Right atrium auricular region (tissue), 2 donors: ENCODE results near the gene PIGS. TPM values are rescaled to one million over a fixed set of nuclear protein-coding genes. Genes with fewer than 3 reads are reported as not detected.

Source experiments
- DNase-seq: peaks from one replicate; pipeline ENCODE4 v3.0.0-alpha.2; 2019; ENCODE audit warnings: low spot score
- H3K27ac ChIP-seq, 2 donors: fragments of 200-600 bp; sonication (generic); 1 replicate in 1 of 2; 2 replicates in 1 of 2; pipeline ENCODE4 v1.5.1; 2016 to 2019
- H3K27me3 ChIP-seq, 2 donors: fragments of 200-600 bp; sonication (generic); one replicate each; pipeline versions ENCODE4 v1.5.1 to v1.6.0; 2017 to 2019
- H3K36me3 ChIP-seq: fragments of 200-600 bp; sonication (generic); one replicate; pipeline ENCODE4 v1.5.1; 2016
- H3K4me1 ChIP-seq, 2 donors: fragments of 200-600 bp; sonication (generic); one replicate each; pipeline versions ENCODE4 v1.5.1 to v1.6.0; 2017 to 2019
- H3K4me3 ChIP-seq, 2 donors: fragments of 200-600 bp; sonication (generic); 1 replicate in 1 of 2; 2 replicates in 1 of 2; pipeline ENCODE4 v1.5.1; 2017 to 2019; ENCODE audit warnings: mild to moderate bottlenecking in 1 of 2, moderate library complexity in 1 of 2
- H3K9me3 ChIP-seq, 2 donors: fragments of 200-600 bp; sonication (generic); one replicate each; pipeline ENCODE4 v1.5.1; 2019
- total RNA-seq, 2 donors: library from RNA; depleted of rRNA; stranded (reverse); fragments of >200 nt; gene quantifications; one replicate each; pipeline ENCODE4 v1.1.0, GENCODE V29; 2016
- TF ChIP-seq, protein P1 (sequence below), 2 donors: fragments of 200-600 bp; sonication (generic); IDR thresholded peaks; one replicate each; pipeline ENCODE4 v1.5.1; 2019; ENCODE audit warnings: antibody characterized with exemption in 2 of 2

Gene PIGS
- total RNA-seq, 2 donors from 2014 or later = 51.6 to 74.8 TPM

DNA sequence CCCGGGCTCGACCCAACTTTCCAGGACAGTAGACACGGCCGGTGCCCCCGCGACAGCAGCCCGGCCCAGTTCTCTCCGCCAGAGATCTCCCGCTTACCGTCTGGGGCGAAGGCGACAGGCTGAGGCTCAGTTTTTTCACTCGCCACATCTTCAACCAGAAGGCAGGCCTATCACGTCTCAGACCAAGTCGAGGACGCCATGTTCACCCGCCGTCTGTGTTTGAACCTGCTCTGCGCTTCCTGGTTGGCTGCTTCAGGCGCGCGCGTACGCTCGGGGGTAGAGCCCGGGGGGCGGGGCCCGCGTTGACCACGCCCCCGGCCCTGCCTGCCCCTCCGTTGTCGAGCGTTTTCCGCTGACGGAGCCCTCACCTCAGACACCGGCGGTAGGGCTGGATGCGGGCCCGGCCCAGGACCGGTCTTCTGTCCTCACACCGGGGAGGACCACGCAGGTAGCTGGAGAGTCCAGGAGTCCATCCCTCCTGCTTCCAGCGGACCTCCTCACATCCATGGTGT, 27.5 kb upstream of the PIGS start, which contains the start of gene SPAG5:
Gene SPAG5, minus strand, starts transcription at position 227 of the 512 bp plus-strand sequence. Its CDS starts 79 bp downstream, at position 148.
- no peaks in the 10 kb centered on the region for H3K36me3 ChIP-seq
- H3K4me1 ChIP-seq = peaks cover 0 to 17% of the 10 kb centered on the region in 2 donors
- no peaks in the 10 kb centered on the region for H3K27me3 ChIP-seq
- TF ChIP-seq, protein P1, sequence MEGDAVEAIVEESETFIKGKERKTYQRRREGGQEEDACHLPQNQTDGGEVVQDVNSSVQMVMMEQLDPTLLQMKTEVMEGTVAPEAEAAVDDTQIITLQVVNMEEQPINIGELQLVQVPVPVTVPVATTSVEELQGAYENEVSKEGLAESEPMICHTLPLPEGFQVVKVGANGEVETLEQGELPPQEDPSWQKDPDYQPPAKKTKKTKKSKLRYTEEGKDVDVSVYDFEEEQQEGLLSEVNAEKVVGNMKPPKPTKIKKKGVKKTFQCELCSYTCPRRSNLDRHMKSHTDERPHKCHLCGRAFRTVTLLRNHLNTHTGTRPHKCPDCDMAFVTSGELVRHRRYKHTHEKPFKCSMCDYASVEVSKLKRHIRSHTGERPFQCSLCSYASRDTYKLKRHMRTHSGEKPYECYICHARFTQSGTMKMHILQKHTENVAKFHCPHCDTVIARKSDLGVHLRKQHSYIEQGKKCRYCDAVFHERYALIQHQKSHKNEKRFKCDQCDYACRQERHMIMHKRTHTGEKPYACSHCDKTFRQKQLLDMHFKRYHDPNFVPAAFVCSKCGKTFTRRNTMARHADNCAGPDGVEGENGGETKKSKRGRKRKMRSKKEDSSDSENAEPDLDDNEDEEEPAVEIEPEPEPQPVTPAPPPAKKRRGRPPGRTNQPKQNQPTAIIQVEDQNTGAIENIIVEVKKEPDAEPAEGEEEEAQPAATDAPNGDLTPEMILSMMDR (IDR thresholded peaks at IDR 0.05) = no peak
- peak; percentile 95 for DNase-seq
- H3K4me3 ChIP-seq = peak within 1 kb of the TSS; percentile 48 to 70
- no peaks in the 10 kb centered on the region for H3K9me3 ChIP-seq
- peak within 1 kb of the TSS; percentile 93 to 96 for H3K27ac ChIP-seq

DNA sequence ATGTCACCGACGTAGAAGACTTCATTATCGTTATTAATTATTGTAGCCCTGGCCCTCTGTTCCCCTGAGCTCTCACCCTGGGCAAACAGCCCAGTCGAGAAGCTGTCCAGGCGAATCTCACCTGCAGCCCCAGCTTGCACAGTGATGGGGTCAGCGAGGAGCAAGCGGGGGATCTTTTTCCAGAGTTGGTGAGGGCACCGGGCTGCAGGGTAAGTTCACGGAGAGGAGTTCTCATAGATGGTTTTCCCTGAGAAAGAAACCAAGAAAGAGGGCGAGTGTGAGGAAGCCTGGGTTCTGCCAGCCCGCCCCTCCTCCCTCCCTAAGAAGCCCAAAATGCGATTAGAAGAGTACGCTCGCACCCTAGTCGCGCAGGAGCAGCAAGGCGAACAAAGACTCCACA, 27.1 kb upstream of the PIGS start:
- Histone ChIP-seq H3K27ac (peak overlapping the region in 1 of 2 donors; percentile 96), H3K4me3 (peak overlapping the region; percentile 48 to 70), H3K4me1 (peaks cover 0 to 17% of the 10 kb centered on the region in 2 donors), H3K27me3 (no peaks in the 10 kb centered on the region), H3K36me3 (no peaks in the 10 kb centered on the region), H3K9me3 (no peaks in the 10 kb centered on the region)
- TF ChIP-seq, protein P1 (IDR thresholded peaks at IDR 0.05) = no peak
- no peak for DNase-seq

DNA sequence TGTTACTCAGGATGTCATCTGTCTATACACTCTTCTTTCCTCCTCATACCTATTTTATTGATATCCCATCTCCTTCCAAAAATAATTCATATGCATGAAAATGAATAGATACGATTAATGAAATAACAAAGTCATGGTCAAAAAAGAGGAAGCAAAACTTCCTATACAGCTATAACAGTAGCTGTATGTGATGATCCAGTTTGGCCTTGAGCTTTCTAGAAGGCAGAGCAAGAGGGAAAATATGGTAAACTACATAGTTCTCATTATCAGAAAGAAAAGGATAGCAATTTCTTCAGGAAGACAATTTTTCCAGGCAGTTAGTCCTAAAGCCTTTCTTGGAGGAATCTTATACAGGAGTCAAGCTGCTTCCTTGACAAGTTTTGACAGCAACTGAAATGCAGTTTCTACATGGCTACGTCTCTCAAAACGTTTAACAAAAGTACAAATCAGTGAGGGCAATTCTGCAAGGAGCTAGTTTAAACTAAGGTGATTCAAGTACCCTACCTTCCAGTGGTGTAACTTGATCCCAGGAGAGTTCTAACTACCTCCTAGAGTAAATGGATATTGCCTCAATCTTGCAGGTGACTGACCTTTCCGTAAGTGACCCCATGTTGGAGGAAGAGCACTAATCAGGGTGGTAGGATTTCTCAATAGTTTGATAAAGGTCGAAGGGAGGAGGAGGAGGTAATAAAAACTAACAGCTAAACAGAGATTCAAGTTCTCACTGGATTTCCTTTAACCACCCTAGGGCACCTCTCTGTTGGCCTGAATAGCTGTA, 26.5 kb upstream of the PIGS start:
- H3K9me3 ChIP-seq = no peaks in the 10 kb centered on the region
- no peak for DNase-seq
- peak overlapping the region in 1 of 2 donors; percentile 70 for H3K4me3 ChIP-seq
- peaks cover 0 to 17% of the 10 kb centered on the region in 2 donors for H3K4me1 ChIP-seq
- no peaks in the 10 kb centered on the region for H3K27me3 ChIP-seq
- TF ChIP-seq, protein P1 (IDR thresholded peaks at IDR 0.05) = no peak
- no peaks in the 10 kb centered on the region for H3K36me3 ChIP-seq
- peak overlapping the region in 1 of 2 donors; percentile 96 for H3K27ac ChIP-seq

DNA sequence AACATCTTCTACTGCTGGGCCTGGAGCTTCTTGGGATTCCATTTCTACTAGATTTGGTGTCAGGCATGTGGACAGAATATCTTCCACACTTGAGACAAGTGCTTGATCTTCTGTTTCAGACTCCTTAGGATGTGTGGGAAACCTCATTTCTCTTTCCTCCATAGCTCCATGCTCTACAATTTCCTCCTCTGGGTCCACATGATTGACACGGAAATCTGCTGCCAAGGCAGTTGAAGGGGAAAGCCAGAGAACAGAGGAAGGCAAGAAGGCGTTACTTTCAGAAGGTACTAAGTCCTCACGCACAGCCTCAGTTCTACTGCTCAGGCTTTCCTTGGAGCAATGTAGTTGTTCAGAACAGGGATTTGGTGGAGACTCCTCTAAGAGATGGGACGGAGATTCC, 20.9 kb upstream of the PIGS start:
- TF ChIP-seq, protein P1 (IDR thresholded peaks at IDR 0.05) = no peak
- Histone ChIP-seq H3K4me1 (no peaks in the 10 kb centered on the region), H3K27me3 (no peaks in the 10 kb centered on the region), H3K4me3 (no peak overlapping the region), H3K36me3 (no peaks in the 10 kb centered on the region), H3K27ac (no peak overlapping the region), H3K9me3 (no peaks in the 10 kb centered on the region)
- no peak for DNase-seq

DNA sequence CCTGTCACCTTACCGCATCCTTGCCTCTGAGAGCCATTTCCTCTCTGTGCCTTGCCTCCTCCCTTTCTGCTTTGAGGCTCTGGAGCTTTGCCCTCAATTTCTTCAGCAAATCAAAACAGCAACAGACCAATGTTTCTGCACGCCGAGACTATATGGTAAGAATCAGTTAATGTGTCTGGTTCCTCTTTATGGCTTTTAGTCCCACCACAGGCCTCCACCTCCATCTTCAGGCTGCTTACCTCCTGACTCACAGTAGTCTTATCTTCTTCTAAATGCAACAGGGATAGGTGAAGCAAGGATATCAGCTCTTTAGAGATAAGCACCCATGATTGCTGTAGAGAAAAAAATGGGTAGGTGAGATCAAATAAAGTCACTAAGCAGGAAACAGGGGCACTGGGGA, 14.5 kb upstream of the PIGS start:
- H3K27me3 ChIP-seq = no peaks in the 10 kb centered on the region
- TF ChIP-seq, protein P1 (IDR thresholded peaks at IDR 0.05) = no peak
- no peaks in the 10 kb centered on the region for H3K9me3 ChIP-seq
- H3K4me1 ChIP-seq = no peaks in the 10 kb centered on the region
- DNase-seq = no peak
- H3K4me3 ChIP-seq = no peak overlapping the region
- no peaks in the 10 kb centered on the region for H3K36me3 ChIP-seq
- H3K27ac ChIP-seq = no peak overlapping the region
